Gastroesophageal sphincter (tissue), 4 donors: ENCODE data around the gene SNAP47. TPM values are rescaled to one million over a fixed set of nuclear protein-coding genes. Genes with fewer than 3 reads are reported as not detected.

Experiments used
- ATAC-seq: fragments of 150-250 bp; one replicate; pipeline ENCODE4 v1.9.1; 2016; ENCODE audit warnings: mild to moderate bottlenecking, moderate library complexity
- H3K27ac ChIP-seq, 4 donors: fragments of 200-600 bp; sonication (generic) in 3 of 4; 1 replicate in 3 of 4; 2 replicates in 1 of 4; pipeline ENCODE4 v1.5.1; 2016 to 2019
- H3K27me3 ChIP-seq: fragments of 200-600 bp; sonication (generic); one replicate; pipeline ENCODE4 v1.5.1; 2019
- H3K36me3 ChIP-seq, 2 donors: fragments of 200-600 bp; sonication (generic); one replicate each; pipeline ENCODE4 v1.5.1; 2019; ENCODE audit warnings: control low read depth in 1 of 2
- H3K4me1 ChIP-seq, 3 donors: fragments of 200-600 bp; sonication (generic); 1 replicate in 2 of 3; 2 replicates in 1 of 3; pipeline ENCODE4 v1.5.1; 2016 to 2019; ENCODE audit warnings: control low read depth in 2 of 3
- H3K4me3 ChIP-seq, 2 donors: fragments of 200-600 bp; sonication (generic); one replicate each; pipeline ENCODE4 v1.5.1; 2019; ENCODE audit warnings: mild to moderate bottlenecking in 1 of 2, moderate library complexity in 1 of 2
- H3K9me3 ChIP-seq, 3 donors: fragments of 200-600 bp; sonication (generic); one replicate each; pipeline ENCODE4 v1.5.1; 2017 to 2019; ENCODE audit warnings: control low read depth in 2 of 3
- EP300 ChIP-seq: sonication (generic); formaldehyde crosslinking; IDR thresholded peaks from one replicate; pipeline ENCODE4 v1.6.1; 2017; ENCODE audit warnings: antibody characterized with exemption, mild to moderate bottlenecking
- POLR2A ChIP-seq, 2 donors: fragments of 450-650 bp; IDR thresholded peaks; one replicate each; pipeline ENCODE4 v1.6.1; 2017; ENCODE audit warnings: antibody characterized with exemption in 2 of 2, mild to moderate bottlenecking in 2 of 2, moderate library complexity in 1 of 2
- POLR2AphosphoS5 ChIP-seq: sonication (generic); formaldehyde crosslinking; IDR thresholded peaks from one replicate; pipeline ENCODE4 v1.6.1; 2017; ENCODE audit warnings: antibody characterized with exemption
- WGBS, 2 donors: methylation state at CpG; one replicate each; pipeline ENCODE4 v1.1.5; 2018; ENCODE audit warnings: low coverage in 1 of 2; 5-methylcytosine and 5-hydroxymethylcytosine counted together
- total RNA-seq, 4 donors: library from RNA; depleted of rRNA; stranded (reverse); fragments of >200 nt; gene quantifications; one replicate each; pipeline ENCODE4 v1.1.0, GENCODE V29; 2016
- TF ChIP-seq, protein P1 (sequence below), 4 experiments: fragments of 200-600 bp in 2 of 4; fragments of 450-650 bp in 2 of 4; sonication (generic) in 1 of 4; IDR thresholded peaks; one replicate each; pipeline ENCODE4 v1.5.1; 2017 to 2019; ENCODE audit warnings: antibody characterized with exemption in 4 of 4, mild to moderate bottlenecking in 2 of 4, moderate library complexity in 2 of 4

SNAP47 gene
- total RNA-seq, 4 donors from 2014 or later, result 27.1 to 47.0 (median 35.6) TPM

DNA sequence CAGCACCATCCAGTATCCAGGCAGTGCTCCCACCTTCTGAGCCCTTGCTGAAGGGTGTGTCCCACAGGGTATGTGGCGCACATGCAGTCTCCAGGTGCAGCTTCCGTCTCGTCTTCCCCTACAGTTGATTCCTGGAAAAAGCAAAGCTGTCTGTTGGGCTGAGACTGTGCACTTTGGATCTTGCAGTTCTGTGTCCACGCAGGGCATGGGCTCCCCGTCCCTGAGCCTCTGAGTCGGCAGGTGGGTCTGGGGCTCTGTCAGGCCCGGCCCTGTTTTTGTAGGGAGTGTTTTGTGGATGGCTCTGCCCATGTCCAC is 32.8 kb downstream of the SNAP47 start:
- ATAC-seq, result no peak

DNA sequence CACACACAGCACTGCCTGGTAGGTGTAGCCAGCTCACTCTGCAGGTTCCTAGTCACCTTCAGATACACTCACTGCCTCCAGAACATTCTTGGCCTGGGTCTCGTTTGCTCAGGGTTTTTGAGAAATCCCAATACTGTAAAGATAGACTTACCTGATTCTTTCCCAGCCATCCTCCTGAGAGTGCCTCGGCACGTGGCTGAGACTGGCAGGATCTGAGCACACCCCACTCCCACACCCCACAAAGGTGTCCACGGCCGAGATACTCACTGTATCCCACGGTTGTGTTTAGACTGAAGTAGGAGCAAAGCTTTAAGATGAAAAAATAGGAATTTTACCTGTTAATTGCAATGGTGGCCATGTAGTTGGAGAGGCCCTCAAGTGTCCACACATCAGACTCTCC is 33.4 kb downstream of the SNAP47 start:
- Histone ChIP-seq H3K4me3 (no peak overlapping the region), H3K27ac (no peak overlapping the region), H3K27me3 (no peaks in the 10 kb centered on the region), H3K36me3 (peaks cover 0 to 88% of the 10 kb centered on the region in 2 donors), H3K4me1 (peaks cover 0 to 15% (median 0%) of the 10 kb centered on the region in 3 donors), H3K9me3 (no peaks in the 10 kb centered on the region)
- TF ChIP-seq POLR2AphosphoS5 (no peak), POLR2A (IDR thresholded peaks at IDR 0.05) (no peak), EP300 (no peak)
- TF ChIP-seq, protein P1, sequence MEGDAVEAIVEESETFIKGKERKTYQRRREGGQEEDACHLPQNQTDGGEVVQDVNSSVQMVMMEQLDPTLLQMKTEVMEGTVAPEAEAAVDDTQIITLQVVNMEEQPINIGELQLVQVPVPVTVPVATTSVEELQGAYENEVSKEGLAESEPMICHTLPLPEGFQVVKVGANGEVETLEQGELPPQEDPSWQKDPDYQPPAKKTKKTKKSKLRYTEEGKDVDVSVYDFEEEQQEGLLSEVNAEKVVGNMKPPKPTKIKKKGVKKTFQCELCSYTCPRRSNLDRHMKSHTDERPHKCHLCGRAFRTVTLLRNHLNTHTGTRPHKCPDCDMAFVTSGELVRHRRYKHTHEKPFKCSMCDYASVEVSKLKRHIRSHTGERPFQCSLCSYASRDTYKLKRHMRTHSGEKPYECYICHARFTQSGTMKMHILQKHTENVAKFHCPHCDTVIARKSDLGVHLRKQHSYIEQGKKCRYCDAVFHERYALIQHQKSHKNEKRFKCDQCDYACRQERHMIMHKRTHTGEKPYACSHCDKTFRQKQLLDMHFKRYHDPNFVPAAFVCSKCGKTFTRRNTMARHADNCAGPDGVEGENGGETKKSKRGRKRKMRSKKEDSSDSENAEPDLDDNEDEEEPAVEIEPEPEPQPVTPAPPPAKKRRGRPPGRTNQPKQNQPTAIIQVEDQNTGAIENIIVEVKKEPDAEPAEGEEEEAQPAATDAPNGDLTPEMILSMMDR (IDR thresholded peaks at IDR 0.05), result no peak
- ATAC-seq, result no peak
- 77 to 82% methylated on average over 3 to 6 of the region's 6 CpGs for WGBS, 2 donors

More for the DNA sequence above, 32.8 kb downstream of the SNAP47 start:
- TF ChIP-seq POLR2A (IDR thresholded peaks at IDR 0.05), result no peak
- no peak for TF ChIP-seq EP300
- TF ChIP-seq, protein P1 (IDR thresholded peaks at IDR 0.05), result no peak
- no peak for TF ChIP-seq POLR2AphosphoS5
- peaks cover 0 to 20% (median under 1%) of the 10 kb centered on the region in 3 donors for H3K4me1 ChIP-seq
- WGBS, 2 donors, result 64 to 100% methylated on average over 1 to 2 of the region's 7 CpGs
- no peaks in the 10 kb centered on the region for H3K9me3 ChIP-seq
- H3K4me3 ChIP-seq, result no peak overlapping the region
- H3K36me3 ChIP-seq, result peaks cover 0 to 90% of the 10 kb centered on the region in 2 donors
- no peak overlapping the region for H3K27ac ChIP-seq
- H3K27me3 ChIP-seq, result no peaks in the 10 kb centered on the region

DNA sequence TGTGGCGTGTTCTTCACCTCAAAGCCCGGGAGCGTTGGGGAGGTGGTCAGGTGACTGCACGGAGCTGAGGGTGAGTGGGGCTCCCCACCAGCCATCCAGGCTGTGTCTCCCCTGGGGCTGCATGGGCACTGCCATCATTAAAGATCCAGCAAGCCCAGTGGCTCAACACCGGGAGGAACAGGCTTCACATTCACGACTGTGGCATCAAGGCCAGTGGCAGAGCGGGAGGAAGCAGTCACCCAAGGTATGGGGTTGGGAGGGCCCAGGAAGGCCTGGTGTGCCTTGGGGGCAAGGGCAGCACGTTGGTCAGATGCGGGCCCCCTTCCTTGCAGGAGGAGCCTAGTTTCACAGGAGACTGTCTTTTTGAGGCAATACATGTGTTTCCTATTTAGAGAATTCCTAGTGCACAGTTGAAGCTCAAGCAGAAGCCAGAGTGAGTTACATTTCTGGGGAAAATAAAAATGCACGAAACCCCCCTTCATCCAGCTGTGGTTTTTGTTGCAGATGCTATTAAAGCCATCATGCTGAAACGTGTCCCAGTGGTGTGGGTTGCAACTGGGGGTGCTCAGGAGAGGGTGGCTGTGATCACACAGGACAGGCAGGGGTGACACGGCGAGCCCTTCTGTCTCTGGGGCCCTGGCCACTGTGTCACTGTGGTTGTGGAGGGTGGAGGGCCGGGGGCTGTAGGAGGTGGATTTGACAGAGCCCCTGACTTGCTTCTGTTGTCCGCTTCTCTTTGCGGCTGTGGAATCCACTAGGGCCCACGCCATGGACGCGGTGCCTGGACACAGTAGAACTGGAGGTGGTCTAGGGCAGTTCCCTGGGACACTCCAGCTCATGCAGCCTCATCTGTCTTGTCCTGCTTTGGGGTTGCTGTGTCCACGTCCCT is 34.1 kb downstream of the SNAP47 start:
- Histone ChIP-seq H3K4me1 (peaks cover 0 to 8% (median 0%) of the 10 kb centered on the region in 3 donors), H3K36me3 (peaks cover 0 to 87% of the 10 kb centered on the region in 2 donors), H3K27ac (no peak overlapping the region), H3K27me3 (no peaks in the 10 kb centered on the region), H3K4me3 (no peak overlapping the region), H3K9me3 (no peaks in the 10 kb centered on the region)
- WGBS, 2 donors, result 87 to 93% methylated on average over 3 of the region's 20 CpGs
- TF ChIP-seq EP300 (no peak), POLR2A (IDR thresholded peaks at IDR 0.05) (no peak), POLR2AphosphoS5 (no peak)
- TF ChIP-seq, protein P1 (IDR thresholded peaks at IDR 0.05), result no peak
- no peak for ATAC-seq

DNA sequence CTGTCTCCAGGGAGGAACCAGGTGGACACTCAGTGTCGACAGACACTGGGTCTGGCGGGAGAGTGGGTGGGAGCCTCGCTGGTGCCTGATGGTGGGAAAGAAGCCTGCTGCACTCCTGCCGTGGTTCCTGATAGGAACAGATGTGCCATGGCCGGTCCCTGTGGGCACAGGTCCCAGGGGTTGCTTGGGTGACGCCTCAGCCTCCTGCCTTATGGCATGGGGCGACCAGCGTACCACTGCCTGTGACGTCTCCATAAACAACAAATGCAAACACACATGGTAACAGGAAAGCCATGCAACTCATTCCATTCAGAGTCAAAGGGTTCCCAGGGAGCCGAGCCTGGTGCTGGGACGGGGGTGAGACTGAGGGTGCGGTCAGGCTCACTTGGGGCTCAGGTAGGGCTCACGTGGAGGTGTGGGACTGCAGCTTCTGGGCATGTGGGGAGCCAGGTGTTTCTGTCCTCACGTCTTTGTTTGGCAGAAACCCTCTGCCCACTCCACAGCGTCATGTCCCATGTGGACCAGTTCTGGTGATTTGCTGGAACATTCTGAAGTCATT is 34.8 kb downstream of the SNAP47 start:
- H3K27me3 ChIP-seq, result no peaks in the 10 kb centered on the region
- ATAC-seq, result no peak
- no peaks in the 10 kb centered on the region for H3K9me3 ChIP-seq
- H3K27ac ChIP-seq, result no peak overlapping the region
- peaks cover 0 to 81% of the 10 kb centered on the region in 2 donors for H3K36me3 ChIP-seq
- TF ChIP-seq EP300 (no peak), POLR2A (IDR thresholded peaks at IDR 0.05) (no peak), POLR2AphosphoS5 (no peak)
- TF ChIP-seq, protein P1 (IDR thresholded peaks at IDR 0.05), result no peak
- H3K4me3 ChIP-seq, result no peak overlapping the region
- WGBS, 2 donors, result 81 to 100% methylated on average over 2 to 3 of the region's 15 CpGs
- peaks cover 0 to 10% (median 0%) of the 10 kb centered on the region in 3 donors for H3K4me1 ChIP-seq
